ENCODE results near the gene TREML2. TPM values are rescaled to one million over a fixed set of nuclear protein-coding genes. Genes with fewer than 3 reads are reported as not detected.

The TREML2 gene
- total RNA-seq, 4 donors from 2014 or later = 0.66 TPM; not detected in 3

DNA sequence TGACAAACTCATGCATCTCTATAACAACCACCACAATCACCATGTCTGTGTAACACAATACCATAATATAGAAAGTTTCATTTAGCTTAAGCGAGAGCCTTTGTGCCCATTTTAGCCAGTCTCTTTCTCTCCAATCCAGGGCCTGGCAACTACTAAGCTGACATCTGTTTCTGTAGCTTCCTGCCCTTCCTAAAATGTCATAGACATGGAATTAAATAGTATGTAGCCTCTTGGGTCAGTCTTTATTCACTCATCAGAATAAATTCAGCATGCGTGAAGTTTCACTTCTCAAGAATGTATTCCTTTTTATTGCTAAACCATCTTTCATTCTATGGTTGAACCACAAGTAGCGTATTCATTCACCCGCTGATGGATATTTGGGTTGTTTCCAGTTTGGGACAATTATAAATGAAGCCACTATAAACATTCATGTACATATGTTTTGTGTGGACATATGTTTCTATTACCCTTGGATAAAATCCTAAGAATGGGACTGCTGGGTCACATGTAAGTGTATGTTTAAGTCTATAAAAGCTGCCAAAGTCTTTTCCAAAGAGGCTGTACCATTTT lies 36.3 kb downstream of the TREML2 start:
- intact Hi-C loops (cut with DNase I) = no loop called here
- no peak overlapping the region for H3K4me3 ChIP-seq
- TF ChIP-seq CTCF (IDR thresholded peaks at IDR 0.05) (no peak), POLR2AphosphoS5 (IDR thresholded peaks at IDR 0.05) (no peak), EP300 (IDR thresholded peaks at IDR 0.05) (no peak), POLR2A (IDR thresholded peaks at IDR 0.05; ENCODE audit: low read depth) (no peak)
- no peak overlapping the region for H3K27ac ChIP-seq (replicated peaks in 1 of 4)
- no peaks in the 10 kb centered on the region for H3K4me1 ChIP-seq
- peaks cover 0 to 24% (median 0%) of the 10 kb centered on the region in 4 donors for H3K27me3 ChIP-seq
- WGBS = 76% methylated on average over 4 of the region's 4 CpGs
- H3K36me3 ChIP-seq = no peaks in the 10 kb centered on the region
- peak; percentile 79 for DNase-seq (ENCODE audit: extremely low spot score)
- H3K9me3 ChIP-seq = no peaks in the 10 kb centered on the region

DNA sequence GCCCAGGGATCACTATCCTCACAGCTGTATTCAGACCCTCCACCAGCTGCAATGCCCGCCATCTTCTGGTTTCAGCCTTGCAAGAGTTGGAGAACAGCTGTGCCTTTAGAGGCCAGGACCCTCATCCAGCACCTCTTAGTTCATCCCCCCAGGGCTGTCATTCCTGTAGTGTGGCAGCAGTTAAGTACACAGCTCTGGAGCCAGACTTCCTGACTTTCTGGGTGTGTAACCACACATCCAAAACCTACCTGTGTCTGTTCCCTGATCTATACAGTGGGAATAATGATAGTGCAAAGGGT lies 37.6 kb downstream of the TREML2 start:
- peaks cover 0 to 27% (median 0%) of the 10 kb centered on the region in 4 donors for H3K27me3 ChIP-seq
- no peaks in the 10 kb centered on the region for H3K36me3 ChIP-seq
- TF ChIP-seq POLR2A (IDR thresholded peaks at IDR 0.05; ENCODE audit: low read depth) (no peak), POLR2AphosphoS5 (IDR thresholded peaks at IDR 0.05) (no peak), EP300 (IDR thresholded peaks at IDR 0.05) (no peak)
- intact Hi-C loops (cut with DNase I) = no loop called here
- no peak overlapping the region for H3K4me3 ChIP-seq
- no peak overlapping the region for H3K27ac ChIP-seq (replicated peaks in 1 of 4)
- no peaks in the 10 kb centered on the region for H3K9me3 ChIP-seq
- no peaks in the 10 kb centered on the region for H3K4me1 ChIP-seq
- whole genome bisulfite sequencing = 92% methylated on average over 1 of the region's 1 CpG
- DNase-seq (ENCODE audit: extremely low spot score) = peak; percentile 88

GRCh38 chr6:41162687-41163418 lies 38.1 kb downstream of the TREML2 start, which contains the start of gene TREM2:
Gene TREM2, minus strand, starts transcription at chr6:41163116. Its CDS starts 34 bp downstream, at chr6:41163082.
- no peak within 1 kb of the TSS for H3K4me3 ChIP-seq
- TF ChIP-seq POLR2A (IDR thresholded peaks at IDR 0.05; ENCODE audit: low read depth) = no peak
- TF ChIP-seq EP300 (IDR thresholded peaks at IDR 0.05) = no peak
- TF ChIP-seq CTCF (IDR thresholded peaks at IDR 0.05) = no peak
- no peak for TF ChIP-seq POLR2AphosphoS5 (IDR thresholded peaks at IDR 0.05)
- H3K27ac ChIP-seq (replicated peaks in 1 of 4) = no peak within 1 kb of the TSS
- WGBS = 70% methylated on average over 10 of the region's 10 CpGs
- no peaks in the 10 kb centered on the region for H3K4me1 ChIP-seq
- peaks cover 0 to 27% (median 0%) of the 10 kb centered on the region in 4 donors for H3K27me3 ChIP-seq
- intact Hi-C loops (cut with DNase I) = no loop called here
- H3K9me3 ChIP-seq = no peaks in the 10 kb centered on the region
- peak; percentile 78 for DNase-seq (ENCODE audit: extremely low spot score)
- H3K36me3 ChIP-seq = no peaks in the 10 kb centered on the region

- no peak overlapping the region for H3K4me3 ChIP-seq
- 73% methylated on average over 13 of the region's 13 CpGs for WGBS
- H3K27ac ChIP-seq (replicated peaks in 1 of 4) = no peak overlapping the region
- peaks cover 0 to 27% (median 0%) of the 10 kb centered on the region in 4 donors for H3K27me3 ChIP-seq
- TF ChIP-seq POLR2AphosphoS5 (IDR thresholded peaks at IDR 0.05) (no peak), EP300 (IDR thresholded peaks at IDR 0.05) (no peak), POLR2A (IDR thresholded peaks at IDR 0.05; ENCODE audit: low read depth) (no peak), CTCF (IDR thresholded peaks at IDR 0.05) (no peak)
- intact Hi-C loops (cut with DNase I) = no loop called here
- no peaks in the 10 kb centered on the region for H3K36me3 ChIP-seq
- H3K4me1 ChIP-seq = no peaks in the 10 kb centered on the region
- H3K9me3 ChIP-seq = no peaks in the 10 kb centered on the region
- DNase-seq (ENCODE audit: extremely low spot score) = peak; percentile 82
Measured at GRCh38 chr6:41161851-41162552, 38.9 kb downstream of the TREML2 start.

DNA sequence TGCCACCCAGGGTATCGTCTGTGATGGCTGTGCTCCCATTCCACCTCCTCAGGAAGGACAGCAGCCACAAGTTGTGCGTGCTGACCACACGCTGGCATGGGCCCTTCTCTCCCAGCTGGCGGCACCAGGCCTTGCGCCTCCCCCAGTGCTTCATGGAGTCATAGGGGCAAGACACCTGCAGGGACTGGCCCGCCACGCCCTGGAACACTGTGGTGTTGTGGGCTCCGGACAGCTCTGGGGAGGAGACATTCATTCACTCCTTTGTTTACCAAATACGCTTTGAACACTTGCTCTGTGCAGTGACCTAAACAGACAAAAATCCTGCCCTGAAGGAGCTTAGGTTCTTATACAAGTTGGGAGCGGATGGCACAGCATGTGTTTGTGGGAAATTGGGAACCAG lies 39.6 kb downstream of the TREML2 start:
- H3K27ac ChIP-seq (replicated peaks in 1 of 4) = no peak overlapping the region
- TF ChIP-seq CTCF (IDR thresholded peaks at IDR 0.05) (no peak), POLR2AphosphoS5 (IDR thresholded peaks at IDR 0.05) (no peak), EP300 (IDR thresholded peaks at IDR 0.05) (no peak), POLR2A (IDR thresholded peaks at IDR 0.05; ENCODE audit: low read depth) (no peak)
- peak; percentile 62 for DNase-seq (ENCODE audit: extremely low spot score)
- H3K27me3 ChIP-seq = peaks cover 0 to 27% (median 0%) of the 10 kb centered on the region in 4 donors
- no peaks in the 10 kb centered on the region for H3K4me1 ChIP-seq
- intact Hi-C loops (cut with DNase I) = no loop called here
- no peaks in the 10 kb centered on the region for H3K36me3 ChIP-seq
- H3K4me3 ChIP-seq = no peak overlapping the region
- WGBS = 95% methylated on average over 6 of the region's 10 CpGs
- H3K9me3 ChIP-seq = no peaks in the 10 kb centered on the region
